ENCODE data around the gene WDTC1. TPM values are rescaled to one million over a fixed set of nuclear protein-coding genes. Genes with fewer than 3 reads are reported as not detected.

WDTC1 gene
- total RNA-seq, 1 donor from 2014 or later, result 53.8 TPM

DNA sequence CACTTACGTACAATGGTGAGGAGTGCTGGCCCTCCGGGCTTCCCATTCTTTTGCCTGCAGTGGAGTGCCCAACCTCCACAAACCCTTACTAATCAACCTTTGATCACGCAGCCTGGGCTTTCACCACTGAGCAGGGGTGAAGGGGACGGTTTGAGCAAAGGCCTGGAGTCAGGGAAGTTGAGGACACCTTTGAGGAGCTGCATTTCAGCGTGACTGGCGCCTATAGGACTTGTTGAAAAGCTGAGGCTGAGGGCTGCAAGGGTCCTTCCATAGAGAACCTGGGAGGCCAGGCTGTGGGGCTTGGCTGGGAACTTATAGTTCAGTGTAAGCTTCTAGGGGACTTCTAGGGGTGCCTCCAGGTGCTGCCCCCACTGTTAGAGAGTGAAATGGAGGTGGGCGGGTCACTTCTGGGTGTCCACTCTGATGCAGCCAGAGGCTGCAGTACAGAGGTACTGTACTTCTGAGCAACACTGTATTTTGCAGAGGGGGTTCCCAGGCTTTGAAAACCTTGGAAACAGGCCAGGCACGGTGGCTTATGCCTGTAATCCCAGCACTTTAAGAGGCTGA is 117.2 kb downstream of the WDTC1 start:
- TF ChIP-seq, protein P1, sequence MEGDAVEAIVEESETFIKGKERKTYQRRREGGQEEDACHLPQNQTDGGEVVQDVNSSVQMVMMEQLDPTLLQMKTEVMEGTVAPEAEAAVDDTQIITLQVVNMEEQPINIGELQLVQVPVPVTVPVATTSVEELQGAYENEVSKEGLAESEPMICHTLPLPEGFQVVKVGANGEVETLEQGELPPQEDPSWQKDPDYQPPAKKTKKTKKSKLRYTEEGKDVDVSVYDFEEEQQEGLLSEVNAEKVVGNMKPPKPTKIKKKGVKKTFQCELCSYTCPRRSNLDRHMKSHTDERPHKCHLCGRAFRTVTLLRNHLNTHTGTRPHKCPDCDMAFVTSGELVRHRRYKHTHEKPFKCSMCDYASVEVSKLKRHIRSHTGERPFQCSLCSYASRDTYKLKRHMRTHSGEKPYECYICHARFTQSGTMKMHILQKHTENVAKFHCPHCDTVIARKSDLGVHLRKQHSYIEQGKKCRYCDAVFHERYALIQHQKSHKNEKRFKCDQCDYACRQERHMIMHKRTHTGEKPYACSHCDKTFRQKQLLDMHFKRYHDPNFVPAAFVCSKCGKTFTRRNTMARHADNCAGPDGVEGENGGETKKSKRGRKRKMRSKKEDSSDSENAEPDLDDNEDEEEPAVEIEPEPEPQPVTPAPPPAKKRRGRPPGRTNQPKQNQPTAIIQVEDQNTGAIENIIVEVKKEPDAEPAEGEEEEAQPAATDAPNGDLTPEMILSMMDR (IDR thresholded peaks at IDR 0.05; ENCODE audit: unreplicated experiment), result no peak
- H3K4me1 Mint-ChIP-seq (ENCODE audit: low read depth), result no peaks in the 10 kb centered on the region
- no peaks in the 10 kb centered on the region for H3K36me3 Mint-ChIP-seq (ENCODE audit: insufficient read depth)
- no peak for DNase-seq (ENCODE audit: low spot score, unreplicated experiment)
- H3K27me3 Mint-ChIP-seq, result peaks cover 43% of the 10 kb centered on the region
- H3K4me3 Mint-ChIP-seq (ENCODE audit: low read depth), result peak overlapping the region; percentile 62
- H3K9me3 Mint-ChIP-seq (ENCODE audit: low read depth), result no peaks in the 10 kb centered on the region
- no peak overlapping the region for H3K27ac Mint-ChIP-seq

DNA sequence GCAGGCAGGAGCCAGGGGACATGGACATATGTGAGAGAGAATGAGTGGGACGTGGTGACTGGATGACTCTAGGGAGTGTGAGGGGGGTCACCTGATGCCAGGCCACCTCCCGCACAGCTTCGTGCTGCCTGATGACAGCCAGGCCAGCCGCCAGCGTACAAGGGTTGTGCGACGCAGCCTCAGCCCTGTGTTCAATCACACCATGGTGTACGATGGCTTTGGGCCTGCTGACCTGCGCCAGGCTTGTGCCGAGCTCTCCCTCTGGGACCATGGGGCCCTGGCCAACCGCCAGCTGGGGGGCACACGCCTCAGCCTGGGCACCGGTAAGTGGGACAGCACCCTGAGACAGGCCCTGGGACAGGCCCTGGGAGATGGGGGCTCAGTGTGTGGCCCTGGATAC is 118.7 kb downstream of the WDTC1 start:
- Mint-ChIP-seq H3K27ac (no peak overlapping the region), H3K27me3 (peaks cover 41% of the 10 kb centered on the region), H3K4me1 (ENCODE audit: low read depth) (no peaks in the 10 kb centered on the region), H3K36me3 (ENCODE audit: insufficient read depth) (no peaks in the 10 kb centered on the region), H3K4me3 (ENCODE audit: low read depth) (no peak overlapping the region), H3K9me3 (ENCODE audit: low read depth) (no peaks in the 10 kb centered on the region)
- DNase-seq (ENCODE audit: low spot score, unreplicated experiment), result no peak
- TF ChIP-seq, protein P1 (IDR thresholded peaks at IDR 0.05; ENCODE audit: unreplicated experiment), result no peak

DNA sequence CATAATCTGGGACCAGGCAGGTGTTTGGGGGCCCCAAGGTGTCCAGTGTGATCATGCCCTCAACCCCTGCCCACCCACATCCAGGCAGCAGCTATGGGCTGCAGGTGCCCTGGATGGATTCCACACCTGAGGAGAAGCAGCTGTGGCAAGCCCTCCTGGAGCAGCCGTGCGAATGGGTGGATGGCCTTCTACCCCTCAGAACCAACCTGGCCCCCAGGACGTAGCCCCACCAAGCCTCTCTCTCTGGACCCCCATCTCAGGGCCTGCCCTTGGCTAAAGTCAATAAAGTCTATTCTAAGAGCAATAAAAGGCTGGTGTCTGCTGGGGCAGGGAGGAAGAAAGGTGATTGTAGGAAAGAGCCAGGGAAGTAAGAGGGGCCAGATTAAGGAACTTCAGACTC is 119.2 kb downstream of the WDTC1 start:
- Mint-ChIP-seq H3K36me3 (ENCODE audit: insufficient read depth) (no peaks in the 10 kb centered on the region), H3K27ac (no peak overlapping the region), H3K4me3 (ENCODE audit: low read depth) (no peak overlapping the region), H3K27me3 (peaks cover 46% of the 10 kb centered on the region), H3K9me3 (ENCODE audit: low read depth) (no peaks in the 10 kb centered on the region), H3K4me1 (ENCODE audit: low read depth) (no peaks in the 10 kb centered on the region)
- DNase-seq (ENCODE audit: low spot score, unreplicated experiment), result no peak
- TF ChIP-seq, protein P1 (IDR thresholded peaks at IDR 0.05; ENCODE audit: unreplicated experiment), result no peak

DNA sequence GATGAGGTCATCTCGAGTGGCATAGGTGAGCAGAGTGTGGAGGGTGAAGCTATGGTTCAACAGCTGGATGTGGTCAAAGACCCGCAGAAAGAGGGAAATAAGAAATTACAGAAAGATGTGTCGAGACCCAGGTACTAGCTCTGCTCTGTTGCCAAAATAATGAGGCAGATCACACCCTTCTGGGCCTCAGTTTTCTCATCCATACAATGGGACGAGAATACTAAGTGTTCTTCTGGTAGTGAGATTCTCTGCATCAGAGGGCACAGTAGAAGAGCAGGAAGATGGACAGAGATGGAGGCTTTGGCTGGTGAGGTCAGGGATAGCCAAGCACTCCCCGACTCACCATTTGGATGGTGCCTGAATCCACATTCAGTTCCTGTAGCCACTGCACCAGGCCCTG is 121.3 kb downstream of the WDTC1 start:
- DNase-seq (ENCODE audit: low spot score, unreplicated experiment), result no peak
- Mint-ChIP-seq H3K27me3 (peaks cover 53% of the 10 kb centered on the region), H3K36me3 (ENCODE audit: insufficient read depth) (no peaks in the 10 kb centered on the region), H3K4me1 (ENCODE audit: low read depth) (peaks cover 4% of the 10 kb centered on the region), H3K9me3 (ENCODE audit: low read depth) (no peaks in the 10 kb centered on the region), H3K27ac (no peak overlapping the region), H3K4me3 (ENCODE audit: low read depth) (no peak overlapping the region)
- TF ChIP-seq, protein P1 (IDR thresholded peaks at IDR 0.05; ENCODE audit: unreplicated experiment), result no peak

DNA sequence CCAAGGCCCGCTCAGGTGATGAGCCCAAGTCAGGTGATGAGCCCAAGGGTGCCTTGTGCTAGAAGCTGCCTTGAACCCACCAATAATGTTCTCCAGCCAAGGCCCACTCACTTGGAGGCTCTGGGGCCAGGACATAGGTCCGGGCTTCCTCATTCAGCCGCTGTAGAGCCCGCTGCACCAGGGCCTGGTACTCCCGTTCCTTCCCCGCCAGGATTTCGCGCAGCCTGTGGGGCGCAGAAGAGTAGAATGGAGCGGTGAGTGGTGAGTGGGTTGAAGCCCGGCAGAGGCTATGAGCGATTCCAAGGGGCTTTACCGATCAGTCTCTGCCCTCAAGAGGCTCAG is 121.8 kb downstream of the WDTC1 start:
- H3K4me3 Mint-ChIP-seq (ENCODE audit: low read depth), result no peak overlapping the region
- H3K27ac Mint-ChIP-seq, result no peak overlapping the region
- no peak for DNase-seq (ENCODE audit: low spot score, unreplicated experiment)
- H3K9me3 Mint-ChIP-seq (ENCODE audit: low read depth), result no peaks in the 10 kb centered on the region
- peaks cover 53% of the 10 kb centered on the region for H3K27me3 Mint-ChIP-seq
- H3K36me3 Mint-ChIP-seq (ENCODE audit: insufficient read depth), result no peaks in the 10 kb centered on the region
- TF ChIP-seq, protein P1 (IDR thresholded peaks at IDR 0.05; ENCODE audit: unreplicated experiment), result no peak
- H3K4me1 Mint-ChIP-seq (ENCODE audit: low read depth), result peaks cover 4% of the 10 kb centered on the region

All from progenitor cell of endocrine pancreas (in vitro differentiated cells).